Peyer's patch (tissue), 4 donors: ENCODE measurements around the gene ZSCAN12. TPM values are rescaled to one million over a fixed set of nuclear protein-coding genes. Genes with fewer than 3 reads are reported as not detected.

Experiments used
- DNase-seq, 3 donors: peaks; one replicate each; pipeline ENCODE4 v3.0.0-alpha.2; 2017 to 2019
- H3K27ac ChIP-seq, 4 donors: fragments of 200-600 bp; sonication (generic); one replicate each; pipeline ENCODE4 v1.5.1; 2016 to 2019
- H3K27me3 ChIP-seq, 2 donors: fragments of 200-600 bp; sonication (generic); one replicate each; pipeline ENCODE4 v1.5.1; 2019
- H3K36me3 ChIP-seq, 3 donors: fragments of 200-600 bp; sonication (generic); one replicate each; pipeline ENCODE4 v1.5.1; 2016 to 2019
- H3K4me1 ChIP-seq, 4 donors: fragments of 200-600 bp; sonication (generic); one replicate each; pipeline ENCODE4 v1.5.1; 2016 to 2019
- H3K4me3 ChIP-seq, 4 donors: fragments of 200-600 bp; sonication (generic); 1 replicate in 3 of 4; 2 replicates in 1 of 4; pipeline ENCODE4 v1.5.1; 2016 to 2019; ENCODE audit warnings: mild to moderate bottlenecking in 1 of 4
- H3K9me3 ChIP-seq, 4 donors: fragments of 200-600 bp; sonication (generic); one replicate each; pipeline ENCODE4 v1.5.1; 2016 to 2019; ENCODE audit warnings: mild to moderate bottlenecking in 1 of 4
- POLR2A ChIP-seq, 2 donors: fragments of 450-650 bp; IDR thresholded peaks; one replicate each; pipeline ENCODE4 v1.5.1; 2017; ENCODE audit warnings: antibody characterized with exemption in 2 of 2, mild to moderate bottlenecking in 2 of 2, moderate library complexity in 2 of 2
- total RNA-seq, 4 donors: library from RNA; depleted of rRNA; stranded (reverse); fragments of >200 nt; gene quantifications; one replicate each; pipeline ENCODE4 v1.1.0, GENCODE V29; 2016
- TF ChIP-seq, protein P1 (sequence below), 6 experiments: fragments of 450-650 bp in 4 of 6; fragments of 200-600 bp in 2 of 6; sonication (generic) in 1 of 6; IDR thresholded peaks; one replicate each; pipeline ENCODE4 v1.5.1; 2017 to 2019; ENCODE audit warnings: antibody characterized with exemption in 6 of 6, mild to moderate bottlenecking in 3 of 6, moderate library complexity in 1 of 6

The ZSCAN12 gene
- total RNA-seq, 4 donors from 2014 or later, result 4.0 to 19.8 (median 7.5) TPM

DNA sequence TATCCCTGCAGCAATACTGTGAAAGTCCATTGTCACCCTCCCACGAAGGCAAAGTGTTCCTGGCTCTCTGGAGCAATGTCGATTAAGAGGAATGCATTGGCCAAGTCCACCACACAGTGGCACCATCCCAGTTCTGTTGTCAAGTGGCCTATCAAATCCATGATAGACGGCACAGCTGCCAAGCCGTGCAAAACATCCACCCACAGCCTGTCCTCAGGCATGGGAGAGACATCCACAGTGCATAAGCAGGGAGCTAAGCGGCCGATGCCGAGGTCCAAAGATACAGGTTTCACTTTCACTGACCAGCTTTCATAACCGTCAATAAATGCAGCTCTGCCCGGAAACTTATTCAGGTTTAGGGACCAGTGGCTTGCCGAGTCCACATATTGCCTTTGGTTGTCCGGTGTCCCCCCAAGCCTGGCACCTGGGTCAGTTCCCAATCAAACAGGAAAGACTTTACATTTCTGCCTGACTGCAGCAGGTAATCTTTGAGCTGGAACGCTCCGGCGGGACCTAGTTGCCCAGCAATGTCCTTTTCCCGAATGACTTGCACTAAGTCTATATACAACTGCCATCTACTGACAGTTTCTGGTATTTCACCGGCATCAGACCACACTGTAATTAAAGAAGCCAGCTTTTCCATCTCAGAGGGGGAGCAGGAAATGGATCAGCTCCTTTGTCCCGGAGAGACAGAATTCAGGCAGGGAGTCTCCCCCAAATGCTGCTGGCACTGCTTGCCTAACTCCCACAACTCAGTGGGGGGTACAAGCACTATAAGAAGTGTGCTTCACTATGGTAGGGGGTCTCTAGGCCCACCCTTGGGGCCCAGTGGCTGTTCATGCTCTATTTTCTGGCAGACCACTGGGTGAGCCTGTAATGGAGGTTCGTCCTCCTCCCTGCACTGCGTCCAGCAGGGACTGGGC is 43.5 kb downstream of the ZSCAN12 start:
- TF ChIP-seq POLR2A (IDR thresholded peaks at IDR 0.05), result peak in 1 of 2 donors; percentile 33
- TF ChIP-seq, protein P1, sequence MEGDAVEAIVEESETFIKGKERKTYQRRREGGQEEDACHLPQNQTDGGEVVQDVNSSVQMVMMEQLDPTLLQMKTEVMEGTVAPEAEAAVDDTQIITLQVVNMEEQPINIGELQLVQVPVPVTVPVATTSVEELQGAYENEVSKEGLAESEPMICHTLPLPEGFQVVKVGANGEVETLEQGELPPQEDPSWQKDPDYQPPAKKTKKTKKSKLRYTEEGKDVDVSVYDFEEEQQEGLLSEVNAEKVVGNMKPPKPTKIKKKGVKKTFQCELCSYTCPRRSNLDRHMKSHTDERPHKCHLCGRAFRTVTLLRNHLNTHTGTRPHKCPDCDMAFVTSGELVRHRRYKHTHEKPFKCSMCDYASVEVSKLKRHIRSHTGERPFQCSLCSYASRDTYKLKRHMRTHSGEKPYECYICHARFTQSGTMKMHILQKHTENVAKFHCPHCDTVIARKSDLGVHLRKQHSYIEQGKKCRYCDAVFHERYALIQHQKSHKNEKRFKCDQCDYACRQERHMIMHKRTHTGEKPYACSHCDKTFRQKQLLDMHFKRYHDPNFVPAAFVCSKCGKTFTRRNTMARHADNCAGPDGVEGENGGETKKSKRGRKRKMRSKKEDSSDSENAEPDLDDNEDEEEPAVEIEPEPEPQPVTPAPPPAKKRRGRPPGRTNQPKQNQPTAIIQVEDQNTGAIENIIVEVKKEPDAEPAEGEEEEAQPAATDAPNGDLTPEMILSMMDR (IDR thresholded peaks at IDR 0.05), result peak; percentile 80 to 97 (median 94)
- Histone ChIP-seq H3K36me3 (no peaks in the 10 kb centered on the region), H3K27me3 (no peaks in the 10 kb centered on the region), H3K4me3 (peak overlapping the region; percentile 44 to 59 (median 52)), H3K9me3 (no peaks in the 10 kb centered on the region), H3K4me1 (peaks cover 0 to 25% (median 0%) of the 10 kb centered on the region in 4 donors), H3K27ac (peak overlapping the region; percentile 56 to 89 (median 74))
- peak; percentile 69 to 86 (median 81) for DNase-seq

DNA sequence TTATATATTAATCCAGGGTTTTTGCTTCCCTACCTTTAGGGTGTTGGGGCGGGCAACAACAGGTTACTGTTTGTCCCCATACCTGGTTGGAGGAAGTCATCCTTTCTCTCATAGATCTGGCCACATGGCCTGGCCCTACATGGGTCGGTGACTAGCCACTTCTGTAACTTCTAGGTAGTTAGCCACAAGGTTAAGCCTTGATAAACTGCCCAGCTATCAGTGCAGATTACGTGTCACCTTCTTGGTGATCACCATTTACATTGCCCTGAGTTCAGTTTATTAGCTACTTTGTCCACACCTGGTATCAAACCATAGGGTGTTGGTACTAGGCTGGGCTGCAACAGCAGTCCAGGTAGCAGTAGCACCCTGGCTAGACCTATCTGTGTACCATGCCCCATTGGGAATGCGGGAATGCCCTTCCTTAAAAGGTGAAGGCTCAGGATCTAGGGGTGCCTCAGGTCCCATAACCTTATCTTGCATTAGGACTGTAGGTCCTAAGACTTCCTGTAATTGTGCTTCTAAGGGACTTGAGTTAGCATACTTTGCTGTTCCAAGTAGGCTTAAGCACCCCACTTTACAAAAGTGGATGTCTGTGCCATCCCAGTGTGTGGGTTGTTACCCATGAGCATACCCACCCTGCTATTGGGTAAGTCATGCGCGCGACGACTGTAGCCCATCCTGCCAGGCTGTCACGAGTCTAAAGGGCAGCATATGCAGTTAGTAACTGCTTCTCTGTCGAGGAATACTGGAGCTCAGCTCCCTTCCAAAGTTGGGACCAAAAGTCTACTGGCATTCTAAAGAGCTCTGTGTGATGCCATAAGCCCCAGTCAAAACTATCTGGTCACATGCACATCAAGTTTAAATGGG is 44.6 kb downstream of the ZSCAN12 start:
- H3K27ac ChIP-seq, result peak overlapping the region in 3 of 4 donors; percentile 64 to 89 (median 85)

DNA sequence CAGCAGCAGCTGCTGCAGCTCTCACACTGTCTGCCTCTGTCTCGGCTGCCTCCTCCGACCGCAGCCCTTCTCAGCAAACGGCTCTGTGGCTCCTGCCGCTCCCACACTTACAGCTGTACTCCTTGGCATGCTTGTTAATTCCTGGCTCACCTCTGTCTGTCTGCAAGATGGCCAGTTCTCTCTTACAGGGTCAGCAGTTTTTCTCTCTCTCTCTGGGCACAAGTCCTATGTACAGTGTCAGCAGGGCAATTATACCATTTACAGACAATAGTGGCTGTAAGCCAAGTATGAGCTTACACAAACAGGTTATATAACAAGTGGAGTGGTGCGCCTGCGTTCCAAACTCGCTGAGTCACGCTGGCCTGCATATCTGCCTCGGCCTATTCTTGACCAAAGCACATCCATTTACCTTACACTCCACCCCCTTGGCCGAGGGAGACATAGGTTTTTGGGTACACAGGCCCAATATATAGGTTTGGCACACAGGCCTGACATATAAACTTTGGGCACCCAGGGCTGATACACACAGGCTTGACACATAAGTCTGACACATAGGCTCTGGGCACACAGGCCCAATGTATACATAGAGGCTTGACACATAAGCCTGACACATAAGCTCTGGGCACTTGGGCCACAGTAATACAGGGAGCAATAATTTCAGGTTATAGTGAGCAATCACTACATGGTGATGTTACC is 45.4 kb downstream of the ZSCAN12 start:
- Histone ChIP-seq H3K9me3 (no peaks in the 10 kb centered on the region), H3K4me3 (no peak overlapping the region), H3K4me1 (peaks cover 0 to 32% (median 0%) of the 10 kb centered on the region in 4 donors), H3K36me3 (no peaks in the 10 kb centered on the region), H3K27ac (peak overlapping the region in 1 of 4 donors; percentile 89), H3K27me3 (no peaks in the 10 kb centered on the region)
- DNase-seq, result peak in 2 of 3 donors; percentile 46 to 56
- TF ChIP-seq, protein P1 (IDR thresholded peaks at IDR 0.05), result no peak
- TF ChIP-seq POLR2A (IDR thresholded peaks at IDR 0.05), result no peak

More for the DNA sequence above, 44.6 kb downstream of the ZSCAN12 start:
- DNase-seq, result no peak
- Histone ChIP-seq H3K9me3 (no peaks in the 10 kb centered on the region), H3K4me1 (peaks cover 0 to 32% (median 0%) of the 10 kb centered on the region in 4 donors), H3K4me3 (peak overlapping the region in 2 of 4 donors; percentile 57 to 59), H3K36me3 (no peaks in the 10 kb centered on the region), H3K27me3 (no peaks in the 10 kb centered on the region)
- no peak for TF ChIP-seq POLR2A (IDR thresholded peaks at IDR 0.05)
- TF ChIP-seq, protein P1 (IDR thresholded peaks at IDR 0.05), result no peak

DNA sequence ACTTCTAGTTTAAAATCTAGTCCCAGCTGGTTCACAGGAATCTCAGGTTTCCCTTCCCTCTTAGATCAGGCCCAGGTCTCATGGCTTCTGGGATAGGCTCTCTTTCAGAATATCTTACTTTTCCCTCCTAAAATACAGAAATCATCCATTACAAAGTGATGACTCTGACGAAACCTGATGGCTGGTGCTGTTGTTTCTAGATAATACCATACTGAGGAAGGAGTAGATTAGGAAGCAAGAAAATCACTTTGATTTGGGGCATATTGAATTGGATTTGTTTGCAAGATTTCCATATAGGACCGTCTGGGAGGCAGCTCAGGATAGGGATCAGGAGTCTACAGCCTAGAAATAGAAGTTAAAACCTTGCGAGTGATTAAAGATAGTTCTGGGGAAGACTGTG is 46.2 kb downstream of the ZSCAN12 start:
- DNase-seq, result no peak

More for the DNA sequence above, 46.2 kb downstream of the ZSCAN12 start:
- Histone ChIP-seq H3K4me1 (peaks cover 0 to 32% (median 0%) of the 10 kb centered on the region in 4 donors), H3K9me3 (no peaks in the 10 kb centered on the region), H3K36me3 (no peaks in the 10 kb centered on the region), H3K27me3 (no peaks in the 10 kb centered on the region), H3K4me3 (no peak overlapping the region), H3K27ac (no peak overlapping the region)
- TF ChIP-seq, protein P1 (IDR thresholded peaks at IDR 0.05), result no peak
- no peak for TF ChIP-seq POLR2A (IDR thresholded peaks at IDR 0.05)
